Muscle layer of duodenum (tissue), 2 donors: ENCODE results near the gene SLC4A1AP.
"Not testable (repeated sequence)": the region's sequence is repeated elsewhere in the genome, so short reads cannot be mapped to it uniquely, and the experiment has no call there.

Source experiments
- H3K27ac ChIP-seq: one replicate; pipeline ENCODE4 v1.7.0; 2013; ENCODE audit warnings: mild to moderate bottlenecking, low read length
- H3K27me3 ChIP-seq: one replicate; pipeline ENCODE4 v1.7.0; 2013; ENCODE audit warnings: low read depth, mild to moderate bottlenecking, control low read depth, low read length
- H3K36me3 ChIP-seq, 2 donors: one replicate each; pipeline ENCODE4 v1.7.0; 2013; ENCODE audit warnings: low read length in 2 of 2, control low read depth in 1 of 2, mild to moderate bottlenecking in 1 of 2; ENCODE audit not compliant: insufficient read depth in 2 of 2, control insufficient read depth in 1 of 2
- H3K4me1 ChIP-seq, 2 donors: one replicate each; pipeline ENCODE4 v1.7.0; 2013; ENCODE audit warnings: low read length in 2 of 2, mild to moderate bottlenecking in 2 of 2, control low read depth in 1 of 2, moderate library complexity in 1 of 2; ENCODE audit not compliant: insufficient read depth in 2 of 2, control insufficient read depth in 1 of 2
- H3K4me3 ChIP-seq, 2 donors: one replicate each; pipeline ENCODE4 v1.7.0; 2013; ENCODE audit warnings: low read length in 2 of 2, low read depth in 1 of 2, mild to moderate bottlenecking in 1 of 2
- H3K9me3 ChIP-seq, 2 donors: one replicate each; pipeline ENCODE4 v1.7.0; 2013; ENCODE audit warnings: low read length in 2 of 2, control low read depth in 1 of 2, mild to moderate bottlenecking in 1 of 2; ENCODE audit not compliant: control insufficient read depth in 1 of 2
- donor health status: healthy.

Gene SLC4A1AP

DNA sequence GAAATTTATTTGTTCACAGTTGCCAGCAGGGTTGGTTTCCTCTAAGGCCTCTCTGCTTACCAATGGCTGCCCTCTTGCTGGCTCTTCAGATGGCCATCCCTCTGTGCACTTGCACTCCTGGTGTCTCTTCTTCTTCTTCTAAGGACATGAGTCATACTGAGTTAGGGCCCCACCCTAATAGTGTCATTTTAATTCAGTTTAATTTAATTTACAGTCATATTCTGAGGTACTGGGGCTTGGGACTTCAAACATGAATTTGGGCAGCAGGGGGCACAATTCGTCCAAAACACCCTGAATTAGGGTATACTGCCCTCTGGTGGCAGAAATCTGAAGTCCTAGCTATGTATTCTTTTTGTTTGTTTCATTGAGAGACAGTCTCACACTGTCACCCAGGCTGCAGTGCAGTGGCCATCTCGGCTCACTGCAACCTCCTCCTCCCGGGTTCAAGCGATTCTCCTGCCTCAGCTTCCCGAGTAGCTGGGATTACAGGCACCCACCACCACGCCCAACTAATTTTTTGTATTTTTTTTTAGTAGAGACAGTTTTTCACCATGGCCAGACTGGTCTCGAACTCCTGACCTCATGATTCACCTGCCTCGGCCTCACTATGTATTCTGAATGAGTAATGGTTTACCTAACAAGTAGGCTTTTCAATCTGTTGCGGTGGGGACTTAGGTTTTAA lies 19.8 kb downstream of the SLC4A1AP start:
- Histone ChIP-seq H3K36me3 (peaks cover 39 to 74% of the 10 kb centered on the region in 2 donors), H3K27ac (peak overlapping the region; percentile 68), H3K4me3 (no peak overlapping the region), H3K27me3 (no peaks in the 10 kb centered on the region), H3K9me3 (no peaks in the 10 kb centered on the region), H3K4me1 (peaks cover 0 to 4% of the 10 kb centered on the region in 2 donors)

DNA sequence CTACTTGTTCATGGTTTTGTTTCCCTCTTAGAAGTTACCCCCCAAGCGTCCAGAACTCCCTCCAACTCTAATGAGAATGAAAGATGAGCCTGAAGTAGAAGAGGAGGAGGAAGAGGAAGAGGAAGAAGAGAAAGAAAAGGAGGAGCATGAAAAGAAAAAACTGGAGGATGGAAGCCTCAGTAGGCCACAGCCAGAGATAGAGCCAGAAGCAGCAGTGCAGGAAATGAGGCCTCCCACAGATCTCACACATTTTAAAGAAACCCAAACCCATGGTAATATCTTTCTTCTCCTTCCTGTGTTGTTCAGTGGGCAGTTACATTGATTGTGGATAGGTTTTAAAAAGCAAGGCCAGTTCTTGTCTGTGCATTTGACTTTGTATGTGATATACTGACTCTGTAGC lies 21.3 kb downstream of the SLC4A1AP start:
- H3K27me3 ChIP-seq, H3K4me1 ChIP-seq, H3K4me3 ChIP-seq, H3K9me3 ChIP-seq, H3K27ac ChIP-seq: not testable (repeated sequence)
- peaks cover 36 to 69% of the 10 kb centered on the region in 2 donors for H3K36me3 ChIP-seq

DNA sequence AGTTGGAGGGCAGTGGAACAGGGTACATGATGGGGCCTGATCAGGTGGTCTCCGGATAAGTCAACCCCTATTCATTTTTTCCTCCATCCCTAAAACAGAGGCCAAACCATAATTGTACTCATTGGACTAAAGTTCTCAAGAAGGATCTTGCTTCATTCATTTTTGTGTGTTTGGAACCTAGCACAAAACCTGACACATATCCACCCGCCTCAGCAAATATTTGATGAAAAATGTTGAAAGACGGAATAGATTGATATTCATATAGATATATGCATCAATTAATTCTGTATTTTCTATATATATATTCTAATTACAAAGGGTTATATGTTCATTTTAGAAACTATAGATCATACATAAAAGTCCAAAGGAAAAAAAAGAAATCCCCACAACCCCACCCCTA lies 21.9 kb downstream of the SLC4A1AP start:
- Histone ChIP-seq H3K9me3 (no peaks in the 10 kb centered on the region), H3K36me3 (peaks cover 35 to 64% of the 10 kb centered on the region in 2 donors), H3K27ac (no peak overlapping the region), H3K27me3 (no peaks in the 10 kb centered on the region), H3K4me3 (no peak overlapping the region), H3K4me1 (peaks cover 0 to 4% of the 10 kb centered on the region in 2 donors)

DNA sequence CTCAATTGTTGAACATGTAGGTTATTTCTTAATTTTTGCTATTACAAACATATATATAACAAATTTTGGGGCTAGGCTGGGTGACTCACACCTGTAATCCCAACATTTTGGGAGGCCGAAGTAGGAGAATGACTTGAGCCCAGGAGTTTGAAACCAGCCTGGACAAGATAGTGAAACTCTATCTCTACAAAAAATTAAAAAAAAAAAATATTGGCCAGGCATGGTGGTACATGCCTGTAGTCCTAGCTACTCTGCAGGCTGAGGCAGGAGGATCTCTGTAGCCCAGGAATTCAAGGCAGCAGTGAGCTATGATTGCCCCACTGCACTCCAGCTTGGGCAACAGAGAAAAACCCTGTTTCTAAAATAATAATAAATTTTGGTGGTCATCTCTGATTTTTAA lies 23.5 kb downstream of the SLC4A1AP start:
- Histone ChIP-seq H3K36me3 (peaks cover 35 to 51% of the 10 kb centered on the region in 2 donors), H3K9me3 (no peaks in the 10 kb centered on the region), H3K4me3 (no peak overlapping the region), H3K27me3 (no peaks in the 10 kb centered on the region), H3K27ac (no peak overlapping the region), H3K4me1 (peaks cover 0 to 4% of the 10 kb centered on the region in 2 donors)

DNA sequence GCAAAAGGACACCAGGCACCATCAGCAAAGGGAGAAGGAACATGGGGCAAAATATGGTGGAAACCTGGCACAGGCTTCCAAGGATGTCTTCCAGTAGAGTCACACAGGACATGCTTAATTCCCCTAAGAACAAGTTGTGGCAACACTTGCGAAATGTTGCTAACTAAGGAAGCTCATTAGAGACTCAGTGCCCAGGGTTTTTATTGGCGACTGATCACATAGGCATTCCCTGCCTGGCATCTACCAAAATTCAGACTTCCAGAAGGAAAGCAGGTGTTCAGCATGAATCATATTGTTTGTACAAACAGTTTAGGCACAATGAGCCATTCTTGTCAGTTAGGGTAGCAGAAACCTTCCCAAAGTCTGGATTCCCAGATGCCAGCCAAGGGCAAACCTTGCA lies 25.7 kb downstream of the SLC4A1AP start:
- no peaks in the 10 kb centered on the region for H3K27me3 ChIP-seq
- peaks cover 27 to 49% of the 10 kb centered on the region in 2 donors for H3K36me3 ChIP-seq
- H3K27ac ChIP-seq, result no peak overlapping the region
- no peak overlapping the region for H3K4me3 ChIP-seq
- H3K4me1 ChIP-seq, result no peaks in the 10 kb centered on the region
- H3K9me3 ChIP-seq, result no peaks in the 10 kb centered on the region

DNA sequence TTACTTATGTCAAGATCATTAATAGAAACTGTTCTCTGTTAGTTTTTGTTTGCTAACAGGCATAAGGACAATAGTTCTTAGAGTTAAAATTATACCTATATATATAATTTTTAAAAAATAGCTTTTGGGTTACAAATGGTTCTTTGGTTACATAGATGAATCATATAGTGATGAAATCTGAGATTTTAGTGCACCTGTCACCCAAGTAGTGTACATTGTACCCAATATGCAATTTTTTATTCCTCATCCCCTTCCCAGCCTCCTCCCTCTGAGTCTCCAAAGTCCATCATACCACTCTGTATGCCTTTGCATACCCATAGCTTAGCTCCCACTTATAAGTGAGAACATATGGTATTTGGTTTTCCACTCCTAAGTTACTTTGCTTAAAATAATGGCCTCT lies 26.4 kb downstream of the SLC4A1AP start:
- Histone ChIP-seq H3K27me3 (no peaks in the 10 kb centered on the region), H3K4me3 (no peak overlapping the region), H3K27ac (no peak overlapping the region), H3K9me3 (no peaks in the 10 kb centered on the region), H3K4me1 (no peaks in the 10 kb centered on the region), H3K36me3 (peaks cover 25 to 48% of the 10 kb centered on the region in 2 donors)

DNA sequence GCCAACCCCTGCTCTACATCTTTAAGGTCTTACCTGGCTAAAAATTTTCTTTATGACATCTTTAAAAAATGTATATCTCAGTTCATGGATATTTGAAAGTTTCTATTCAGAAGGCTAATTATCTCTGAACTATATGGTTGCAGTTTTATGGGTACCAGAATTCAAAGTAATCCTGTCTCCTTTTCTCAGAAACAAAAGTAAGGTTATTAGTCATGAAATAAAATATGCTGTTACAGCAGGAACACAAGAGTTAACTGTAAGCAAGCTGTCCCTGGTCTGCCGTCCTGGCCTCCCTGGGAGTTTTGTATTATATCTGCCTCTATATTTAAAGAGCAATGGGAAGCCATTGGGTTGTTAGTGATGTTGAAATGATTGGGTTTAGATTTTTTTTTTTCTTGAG lies 34.0 kb downstream of the SLC4A1AP start:
- no peak overlapping the region for H3K4me3 ChIP-seq
- H3K27ac ChIP-seq, result no peak overlapping the region
- no peaks in the 10 kb centered on the region for H3K9me3 ChIP-seq
- peaks cover 4 to 30% of the 10 kb centered on the region in 2 donors for H3K36me3 ChIP-seq
- no peaks in the 10 kb centered on the region for H3K27me3 ChIP-seq
- H3K4me1 ChIP-seq, result no peaks in the 10 kb centered on the region

DNA sequence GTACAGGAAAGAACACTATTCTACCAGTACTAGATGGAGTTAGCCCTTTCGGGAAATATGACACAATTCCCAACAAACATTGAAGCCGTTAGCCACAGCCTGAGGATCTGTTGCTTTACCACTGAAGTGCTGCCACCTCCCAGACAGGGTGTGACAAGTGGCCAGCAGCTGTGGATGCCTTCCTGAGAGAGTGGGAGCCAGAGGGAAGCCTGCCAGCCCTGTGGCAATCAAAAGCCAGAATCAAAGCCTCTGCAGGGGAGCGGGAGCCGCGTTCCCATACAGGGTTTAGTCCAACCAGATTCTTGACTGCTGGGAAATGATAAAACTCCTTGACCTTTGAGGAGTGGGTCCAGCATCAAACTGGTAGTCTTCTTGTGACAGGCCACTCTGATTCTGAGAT lies 38.0 kb downstream of the SLC4A1AP start:
- H3K27me3 ChIP-seq, result no peaks in the 10 kb centered on the region
- H3K9me3 ChIP-seq, result no peaks in the 10 kb centered on the region
- H3K27ac ChIP-seq, result no peak overlapping the region
- H3K4me1 ChIP-seq, result peaks cover 0 to 4% of the 10 kb centered on the region in 2 donors
- peaks cover 0 to 5% of the 10 kb centered on the region in 2 donors for H3K36me3 ChIP-seq
- no peak overlapping the region for H3K4me3 ChIP-seq

DNA sequence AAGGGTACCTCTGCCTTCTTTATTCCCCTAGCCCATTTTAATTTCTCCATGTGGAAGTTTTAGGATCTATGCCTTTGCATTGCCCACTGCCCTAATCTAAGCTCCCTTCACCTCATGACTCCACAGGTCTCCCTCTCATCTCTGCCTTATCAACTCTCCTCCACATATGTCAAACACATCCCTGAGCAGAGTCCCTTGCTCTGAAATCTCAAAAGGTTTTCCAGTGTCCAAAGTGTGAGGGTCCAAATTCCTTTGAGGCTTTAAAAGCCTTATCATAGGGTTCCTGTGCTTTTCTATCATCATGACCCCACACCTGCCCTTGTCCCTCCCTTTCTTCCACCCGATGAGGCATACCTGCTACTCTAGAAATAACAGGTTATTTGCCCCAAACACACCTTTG lies 38.6 kb downstream of the SLC4A1AP start:
- no peak overlapping the region for H3K4me3 ChIP-seq
- no peaks in the 10 kb centered on the region for H3K36me3 ChIP-seq
- no peaks in the 10 kb centered on the region for H3K27me3 ChIP-seq
- H3K4me1 ChIP-seq, result peaks cover 0 to 4% of the 10 kb centered on the region in 2 donors
- H3K27ac ChIP-seq, result no peak overlapping the region
- no peaks in the 10 kb centered on the region for H3K9me3 ChIP-seq

DNA sequence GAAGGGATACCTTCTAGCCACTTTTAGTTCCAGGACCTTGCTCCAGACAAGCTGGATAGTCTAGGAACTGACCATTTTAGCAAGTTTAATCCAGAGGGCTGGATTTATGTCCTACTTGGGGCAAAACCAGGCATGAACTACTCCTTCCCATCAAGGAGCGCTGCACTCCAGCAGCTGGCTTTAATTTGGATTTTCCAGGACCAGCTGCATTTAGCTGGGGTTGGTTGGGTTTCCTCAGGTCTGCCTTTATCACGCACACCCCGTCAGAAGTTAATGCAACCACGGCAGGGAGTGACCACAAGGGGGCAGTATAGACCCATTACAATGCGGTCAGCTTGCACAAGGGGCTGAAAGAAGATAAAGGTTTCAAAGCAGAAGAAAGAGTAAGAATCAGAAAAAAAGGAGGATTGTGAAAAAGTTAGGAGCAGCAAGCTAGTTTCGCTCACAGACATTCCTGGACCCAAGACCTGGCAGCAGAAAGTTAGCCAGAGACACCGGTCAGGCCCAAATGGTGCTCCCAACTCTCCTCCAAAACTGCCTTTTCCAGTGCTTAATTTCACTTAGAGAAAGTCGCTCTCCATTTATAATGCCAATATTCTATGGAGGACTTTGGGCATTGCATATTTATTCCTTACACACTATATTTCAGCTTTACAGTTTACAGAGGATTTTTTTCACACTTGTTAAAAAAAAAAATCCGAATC lies 40.1 kb downstream of the SLC4A1AP start:
- no peaks in the 10 kb centered on the region for H3K27me3 ChIP-seq
- no peak overlapping the region for H3K4me3 ChIP-seq
- no peak overlapping the region for H3K27ac ChIP-seq
- H3K4me1 ChIP-seq, result peaks cover 0 to 4% of the 10 kb centered on the region in 2 donors
- H3K9me3 ChIP-seq, result no peaks in the 10 kb centered on the region
- H3K36me3 ChIP-seq, result no peaks in the 10 kb centered on the region

DNA sequence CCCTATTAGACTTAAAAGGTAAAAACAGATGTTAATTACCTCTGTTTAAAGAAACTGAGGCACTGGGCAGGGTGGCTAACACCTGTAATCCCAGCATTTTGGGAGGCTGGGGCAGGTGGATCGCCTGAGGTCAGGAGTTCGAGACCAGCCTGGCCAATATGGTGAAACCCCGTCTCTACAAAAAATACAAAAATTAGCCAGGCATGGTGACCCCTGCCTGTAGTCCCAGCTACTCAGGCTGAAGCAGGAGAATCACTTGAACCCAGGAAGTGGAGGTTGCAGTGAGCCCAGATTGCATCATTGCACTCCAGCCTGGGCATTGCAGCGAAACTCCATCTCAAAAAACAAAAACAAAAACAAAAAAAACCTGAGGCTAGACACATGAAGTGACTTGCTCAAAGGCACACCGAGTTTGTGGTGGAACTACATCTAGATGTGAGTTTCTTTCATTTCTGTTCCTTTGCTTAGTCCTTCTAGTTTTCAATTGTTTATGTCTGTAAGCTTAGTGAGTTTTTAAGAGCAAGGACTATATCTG lies 40.7 kb downstream of the SLC4A1AP start:
- H3K4me3 ChIP-seq, result no peak overlapping the region
- no peaks in the 10 kb centered on the region for H3K27me3 ChIP-seq
- H3K9me3 ChIP-seq, result no peaks in the 10 kb centered on the region
- H3K27ac ChIP-seq, result no peak overlapping the region
- no peaks in the 10 kb centered on the region for H3K36me3 ChIP-seq
- H3K4me1 ChIP-seq, result peaks cover 0 to 4% of the 10 kb centered on the region in 2 donors
